H9 (cell line): Measurements from ENCODE around the gene FMOD. TPM values are rescaled to one million over a fixed set of nuclear protein-coding genes. Genes with fewer than 3 reads are reported as not detected.

ENCODE experiments used
- DNase-seq: peaks from one replicate; pipeline ENCODE4 v3.0.0-alpha.2; 2017
- H2AFZ ChIP-seq: one replicate; pipeline ENCODE4 v1.6.1; 2013; ENCODE audit warnings: mild to moderate bottlenecking, low read length, control low read depth, moderate library complexity
- H2AK5ac ChIP-seq: 2 replicates; pipeline ENCODE4 v1.6.1; 2013; ENCODE audit warnings: low read length, control low read depth, mixed read lengths; ENCODE audit not compliant: insufficient read length
- H2BK120ac ChIP-seq: one replicate; pipeline ENCODE4 v1.6.1; 2013; ENCODE audit warnings: low read depth, mild to moderate bottlenecking, low read length, control low read depth, inconsistent platforms; ENCODE audit not compliant: poor library complexity, severe bottlenecking
- H2BK12ac ChIP-seq: 2 replicates; pipeline ENCODE4 v1.6.1; 2013; ENCODE audit warnings: low read length, control low read depth, mixed read lengths, low read depth; ENCODE audit not compliant: insufficient read length
- H2BK15ac ChIP-seq: 2 replicates; pipeline ENCODE4 v1.6.1; 2013; ENCODE audit warnings: low read depth, low read length, control low read depth
- H2BK20ac ChIP-seq: one replicate; pipeline ENCODE4 v1.6.1; 2013; ENCODE audit warnings: low read depth, mild to moderate bottlenecking, low read length, control low read depth, inconsistent platforms; ENCODE audit not compliant: poor library complexity, severe bottlenecking
- H2BK5ac ChIP-seq: 2 replicates; pipeline ENCODE4 v1.6.1; 2013; ENCODE audit warnings: low read length, control low read depth, mixed read lengths; ENCODE audit not compliant: insufficient read length
- H3K14ac ChIP-seq: 2 replicates; pipeline ENCODE4 v1.6.1; 2013; ENCODE audit warnings: low read length, control low read depth; ENCODE audit not compliant: insufficient read depth
- H3K18ac ChIP-seq: 2 replicates; pipeline ENCODE4 v1.6.1; 2013; ENCODE audit warnings: low read depth, mild to moderate bottlenecking, mixed read lengths, low read length, control low read depth; ENCODE audit not compliant: insufficient read length
- H3K23ac ChIP-seq: 2 replicates; pipeline ENCODE4 v1.6.1; 2013; ENCODE audit warnings: low read length, control low read depth, mixed read lengths, low read depth; ENCODE audit not compliant: insufficient read length
- H3K23me2 ChIP-seq: 2 replicates; pipeline ENCODE4 v1.6.1; 2013; ENCODE audit warnings: low read depth, mild to moderate bottlenecking, mixed read lengths, low read length, control low read depth; ENCODE audit not compliant: insufficient read length, poor library complexity, severe bottlenecking
- H3K27ac ChIP-seq: 2 replicates; pipeline ENCODE4 v1.5.1; 2013; ENCODE audit warnings: low read length, control low read depth, mixed read lengths, low read depth; ENCODE audit not compliant: insufficient read length
- H3K27me3 ChIP-seq: 2 replicates; pipeline ENCODE4 v1.6.1; 2013; ENCODE audit warnings: low read length, control low read depth, inconsistent platforms; ENCODE audit not compliant: insufficient read depth
- H3K4ac ChIP-seq: 2 replicates; pipeline ENCODE4 v1.6.1; 2013; ENCODE audit warnings: low read depth, mild to moderate bottlenecking, control low read depth, inconsistent platforms, low read length, moderate library complexity
- H3K4me1 ChIP-seq: 2 replicates; pipeline ENCODE4 v1.6.1; 2013; ENCODE audit warnings: low read length, control low read depth, inconsistent platforms; ENCODE audit not compliant: insufficient read depth
- H3K4me2 ChIP-seq: 2 replicates; pipeline ENCODE4 v1.6.1; 2013; ENCODE audit warnings: low read length, control low read depth, mixed read lengths; ENCODE audit not compliant: insufficient read length, insufficient read depth
- H3K56ac ChIP-seq: 2 replicates; pipeline ENCODE4 v1.6.1; 2013; ENCODE audit warnings: low read depth, mild to moderate bottlenecking, mixed read lengths, low read length, control low read depth; ENCODE audit not compliant: insufficient read length
- H3K79me1 ChIP-seq: 2 replicates; pipeline ENCODE4 v1.6.1; 2013; ENCODE audit warnings: low read depth, mild to moderate bottlenecking, moderate library complexity, low read length, control low read depth, inconsistent platforms; ENCODE audit not compliant: insufficient read depth, poor library complexity, severe bottlenecking
- H3K79me2 ChIP-seq: 2 replicates; pipeline ENCODE4 v1.6.1; 2013; ENCODE audit warnings: low read length, control low read depth, inconsistent platforms; ENCODE audit not compliant: insufficient read depth
- H3K9ac ChIP-seq: 2 replicates; pipeline ENCODE4 v1.6.1; 2013; ENCODE audit warnings: low read length, control low read depth, mixed read lengths; ENCODE audit not compliant: insufficient read length; ENCODE audit errors: extremely low read depth
- H3K9me3 ChIP-seq: one replicate; pipeline ENCODE4 v1.6.1; 2013; ENCODE audit warnings: low read depth, low read length, inconsistent platforms; ENCODE audit not compliant: control insufficient read depth
- H3T11ph ChIP-seq: one replicate; pipeline ENCODE4 v1.6.1; 2013; ENCODE audit warnings: mild to moderate bottlenecking, low read length, control low read depth, inconsistent platforms
- H4K20me1 ChIP-seq: one replicate; pipeline ENCODE4 v1.6.1; 2013; ENCODE audit not compliant: control insufficient read depth, insufficient read length, insufficient read depth
- H4K5ac ChIP-seq: 2 replicates; pipeline ENCODE4 v1.6.1; 2013; ENCODE audit warnings: low read depth, mild to moderate bottlenecking, mixed read lengths, low read length, control low read depth; ENCODE audit not compliant: insufficient read length
- H4K8ac ChIP-seq: replicated peaks from 2 replicates; pipeline ENCODE4 v1.6.1; 2013; ENCODE audit warnings: low read length, control low read depth, mixed read lengths, low read depth; ENCODE audit not compliant: insufficient read length
- H4K91ac ChIP-seq: 2 replicates; pipeline ENCODE4 v1.6.1; 2013; ENCODE audit warnings: low read depth, mild to moderate bottlenecking, moderate library complexity, mixed read lengths, low read length, control low read depth; ENCODE audit not compliant: insufficient read length
- H3K27ac Mint-ChIP-seq, 3 experiments: 2 replicates in 2 of 3; 3 replicates in 1 of 3; pipeline ENCODE4 v1.8.0; 2020 to 2021; ENCODE audit warnings: mixed read lengths in 3 of 3, mild to moderate bottlenecking in 1 of 3, moderate library complexity in 1 of 3
- H3K27me3 Mint-ChIP-seq: 2 replicates; pipeline ENCODE4 v1.8.0; 2021; ENCODE audit warnings: low read depth, mild to moderate bottlenecking, moderate library complexity, mixed read lengths
- H3K36me3 Mint-ChIP-seq, 3 experiments: 2 replicates in 2 of 3; 3 replicates in 1 of 3; pipeline ENCODE4 v1.8.0; 2020 to 2021; ENCODE audit warnings: low read depth in 3 of 3, mixed read lengths in 3 of 3; ENCODE audit not compliant: insufficient read depth in 1 of 3
- H3K4me1 Mint-ChIP-seq, 2 experiments: 2 replicates each; pipeline ENCODE4 v1.8.0; 2020; ENCODE audit warnings: mixed read lengths in 2 of 2
- H3K4me3 Mint-ChIP-seq, 2 experiments: 2 replicates in 1 of 2; 3 replicates in 1 of 2; pipeline ENCODE4 v1.8.0; 2020 to 2021; ENCODE audit warnings: mild to moderate bottlenecking in 2 of 2, mixed read lengths in 2 of 2, moderate library complexity in 1 of 2
- H3K9me3 Mint-ChIP-seq, 2 experiments: 2 replicates in 1 of 2; 3 replicates in 1 of 2; pipeline ENCODE4 v1.8.0; 2020; ENCODE audit warnings: mild to moderate bottlenecking in 2 of 2, mixed read lengths in 2 of 2, moderate library complexity in 1 of 2
- WGBS: extraction: QIAGEN DNeasy Blood & Tissue Kit; methylation state at CpG from one replicate; pipeline ENCODE4 v1.1.7; 2013; ENCODE audit warnings: missing lambda C conversion rate, low lambda C conversion rate, mixed read lengths; ENCODE audit not compliant: insufficient read length; ENCODE audit errors: extremely low coverage; 5-methylcytosine and 5-hydroxymethylcytosine counted together
- total RNA-seq: library from RNA; stranded (reverse); gene quantifications from 2 replicates; pipeline ENCODE4 v1.2.1, GENCODE V29; 2021
- TF ChIP-seq, protein P1 (sequence below): fragments of 200-600 bp; sonication (generic); conservative IDR thresholded peaks from 3 replicates; pipeline ENCODE4 v1.8.0; 2021; ENCODE audit warnings: antibody characterized with exemption, mild to moderate bottlenecking

The FMOD gene
- total RNA-seq, 1 experiment from 2014 or later, result not detected

- no peak overlapping the region for H3K14ac ChIP-seq
- H2BK12ac ChIP-seq, result no peak overlapping the region
- H3T11ph ChIP-seq, result no peak overlapping the region
- H2AFZ ChIP-seq, result no peak overlapping the region
- H3K79me2 ChIP-seq, result no peaks in the 10 kb centered on the region
- H2AK5ac ChIP-seq, result no peak overlapping the region
- no peak overlapping the region for H3K9ac ChIP-seq
- H4K5ac ChIP-seq, result no peak overlapping the region
- DNase-seq, result no peak
- H2BK20ac ChIP-seq, result no peak overlapping the region
- H2BK15ac ChIP-seq, result no peak overlapping the region
- H3K23me2 ChIP-seq, result no peaks in the 10 kb centered on the region
- no peak overlapping the region for H3K23ac ChIP-seq
- H3K36me3 Mint-ChIP-seq, result no peaks in the 10 kb centered on the region
- no peak overlapping the region for H3K4ac ChIP-seq
- no peak overlapping the region for H2BK5ac ChIP-seq
- H3K4me3 Mint-ChIP-seq, result no peak overlapping the region
- H4K91ac ChIP-seq, result no peak overlapping the region
- H3K4me1 ChIP-seq, result peaks cover 1% of the 10 kb centered on the region; the same call in 1 of the 2 replicates
- peaks cover 26 to 31% of the 10 kb centered on the region in 2 experiments for H3K4me1 Mint-ChIP-seq
- peaks cover 66% of the 10 kb centered on the region for H3K27me3 Mint-ChIP-seq
- no peaks in the 10 kb centered on the region for H4K20me1 ChIP-seq
- H3K27ac ChIP-seq, result no peak overlapping the region
- whole genome bisulfite sequencing, result no CpG with 5 or more reads among the region's 9 CpGs
- H3K9me3 ChIP-seq, result no peaks in the 10 kb centered on the region
- H3K18ac ChIP-seq, result no peak overlapping the region
- no peak overlapping the region for H4K8ac ChIP-seq
- H3K4me2 ChIP-seq, result no peak overlapping the region
- no peak overlapping the region for H3K56ac ChIP-seq
- no peak overlapping the region for H3K27ac Mint-ChIP-seq
- TF ChIP-seq, protein P1, sequence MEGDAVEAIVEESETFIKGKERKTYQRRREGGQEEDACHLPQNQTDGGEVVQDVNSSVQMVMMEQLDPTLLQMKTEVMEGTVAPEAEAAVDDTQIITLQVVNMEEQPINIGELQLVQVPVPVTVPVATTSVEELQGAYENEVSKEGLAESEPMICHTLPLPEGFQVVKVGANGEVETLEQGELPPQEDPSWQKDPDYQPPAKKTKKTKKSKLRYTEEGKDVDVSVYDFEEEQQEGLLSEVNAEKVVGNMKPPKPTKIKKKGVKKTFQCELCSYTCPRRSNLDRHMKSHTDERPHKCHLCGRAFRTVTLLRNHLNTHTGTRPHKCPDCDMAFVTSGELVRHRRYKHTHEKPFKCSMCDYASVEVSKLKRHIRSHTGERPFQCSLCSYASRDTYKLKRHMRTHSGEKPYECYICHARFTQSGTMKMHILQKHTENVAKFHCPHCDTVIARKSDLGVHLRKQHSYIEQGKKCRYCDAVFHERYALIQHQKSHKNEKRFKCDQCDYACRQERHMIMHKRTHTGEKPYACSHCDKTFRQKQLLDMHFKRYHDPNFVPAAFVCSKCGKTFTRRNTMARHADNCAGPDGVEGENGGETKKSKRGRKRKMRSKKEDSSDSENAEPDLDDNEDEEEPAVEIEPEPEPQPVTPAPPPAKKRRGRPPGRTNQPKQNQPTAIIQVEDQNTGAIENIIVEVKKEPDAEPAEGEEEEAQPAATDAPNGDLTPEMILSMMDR, result no peak
- no peaks in the 10 kb centered on the region for H3K9me3 Mint-ChIP-seq
- no peaks in the 10 kb centered on the region for H3K79me1 ChIP-seq
- no peaks in the 10 kb centered on the region; the same call in 1 of the 2 replicates for H3K27me3 ChIP-seq
- H2BK120ac ChIP-seq, result no peak overlapping the region
These were observed 6.8 kb downstream of the FMOD start for GRCh38 chr1:203343956-203344754.
